Stimulated activated CD4-positive, alpha-beta T cell treated with anti-CD3 and anti-CD28 coated beads, Interleukin-12 subunit alpha, Interleukin-12 subunit beta, amount 100 ng/mL, for 48 hours (primary cell): ENCODE results near the gene RET.

Experiments
- DNase-seq, 3 donors: peaks; one replicate each; pipeline ENCODE4 v3.0.0-alpha.2; 2020; ENCODE audit warnings: low read depth in 2 of 3, low spot score in 1 of 3

The RET gene

GRCh38 chr10:43106256-43107091 lies 29.6 kb downstream of the RET start:
- DNase-seq: no peak

- DNase-seq: no peak
Observed at GRCh38 chr10:43108951-43109350, 32.1 kb downstream of the RET start.

GRCh38 chr10:43109671-43110249 lies 32.9 kb downstream of the RET start:
- no peak for DNase-seq

GRCh38 chr10:43110338-43111071 lies 33.6 kb downstream of the RET start:
- DNase-seq: no peak

- DNase-seq: no peak
Observed at GRCh38 chr10:43111101-43111500, 34.2 kb downstream of the RET start.

GRCh38 chr10:43111921-43112607 lies 35.2 kb downstream of the RET start:
- DNase-seq: no peak

DNA sequence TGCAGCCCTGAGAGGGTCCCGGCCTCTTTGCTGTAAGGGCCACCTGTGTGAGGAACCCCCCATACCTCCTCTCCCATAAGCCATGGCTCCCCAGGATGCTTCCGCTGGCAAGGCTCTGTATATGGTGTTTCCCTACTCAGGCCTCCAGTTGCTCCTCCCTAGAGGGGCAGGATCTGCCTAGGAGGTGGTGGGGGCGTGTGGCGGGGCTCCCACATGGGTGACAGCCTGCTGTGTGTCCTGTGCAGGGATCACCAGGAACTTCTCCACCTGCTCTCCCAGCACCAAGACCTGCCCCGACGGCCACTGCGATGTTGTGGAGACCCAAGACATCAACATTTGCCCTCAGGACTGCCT lies 35.7 kb downstream of the RET start:
- DNase-seq: no peak

DNA sequence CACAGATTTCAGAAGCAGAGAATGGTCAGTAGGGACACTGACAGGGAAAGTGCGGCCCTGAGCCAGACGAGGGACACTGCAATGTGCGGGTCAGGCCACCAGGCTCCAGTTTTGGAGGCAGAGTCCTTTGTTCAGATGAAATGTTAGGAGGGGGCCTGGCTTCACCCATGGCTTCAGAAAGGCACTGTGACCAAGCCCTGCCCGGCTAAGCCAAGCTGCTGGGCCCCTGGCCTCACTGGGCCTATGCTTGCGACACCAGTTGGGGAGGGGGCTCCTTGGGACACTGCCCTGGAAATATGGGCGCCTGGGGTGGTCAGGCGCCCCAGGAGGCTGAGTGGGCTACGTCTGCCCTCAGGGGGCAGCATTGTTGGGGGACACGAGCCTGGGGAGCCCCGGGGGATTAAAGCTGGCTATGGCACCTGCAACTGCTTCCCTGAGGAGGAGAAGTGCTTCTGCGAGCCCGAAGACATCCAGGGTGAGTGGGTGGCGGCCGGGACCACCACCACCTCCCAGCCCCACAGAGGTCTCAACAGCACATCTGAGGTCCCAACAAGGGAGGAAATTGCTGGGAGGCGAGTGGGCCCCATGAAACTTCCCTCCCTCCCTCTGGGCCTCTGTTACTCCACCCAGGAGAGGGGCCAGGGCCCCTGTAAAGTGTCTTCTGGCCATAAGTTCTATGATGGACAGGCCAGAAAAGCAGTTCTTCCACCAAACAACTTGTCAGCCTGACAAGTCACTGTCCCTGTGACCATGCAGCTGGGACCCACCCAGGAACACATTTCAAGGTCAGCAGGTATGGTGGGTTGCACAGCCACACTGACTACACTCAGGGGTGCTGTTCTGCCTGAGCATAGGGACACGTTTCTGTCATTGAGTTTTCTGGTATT lies 36.6 kb downstream of the RET start:
- no peak for DNase-seq

- DNase-seq: no peak
Observed at GRCh38 chr10:43114088-43114742, 37.3 kb downstream of the RET start.

DNA sequence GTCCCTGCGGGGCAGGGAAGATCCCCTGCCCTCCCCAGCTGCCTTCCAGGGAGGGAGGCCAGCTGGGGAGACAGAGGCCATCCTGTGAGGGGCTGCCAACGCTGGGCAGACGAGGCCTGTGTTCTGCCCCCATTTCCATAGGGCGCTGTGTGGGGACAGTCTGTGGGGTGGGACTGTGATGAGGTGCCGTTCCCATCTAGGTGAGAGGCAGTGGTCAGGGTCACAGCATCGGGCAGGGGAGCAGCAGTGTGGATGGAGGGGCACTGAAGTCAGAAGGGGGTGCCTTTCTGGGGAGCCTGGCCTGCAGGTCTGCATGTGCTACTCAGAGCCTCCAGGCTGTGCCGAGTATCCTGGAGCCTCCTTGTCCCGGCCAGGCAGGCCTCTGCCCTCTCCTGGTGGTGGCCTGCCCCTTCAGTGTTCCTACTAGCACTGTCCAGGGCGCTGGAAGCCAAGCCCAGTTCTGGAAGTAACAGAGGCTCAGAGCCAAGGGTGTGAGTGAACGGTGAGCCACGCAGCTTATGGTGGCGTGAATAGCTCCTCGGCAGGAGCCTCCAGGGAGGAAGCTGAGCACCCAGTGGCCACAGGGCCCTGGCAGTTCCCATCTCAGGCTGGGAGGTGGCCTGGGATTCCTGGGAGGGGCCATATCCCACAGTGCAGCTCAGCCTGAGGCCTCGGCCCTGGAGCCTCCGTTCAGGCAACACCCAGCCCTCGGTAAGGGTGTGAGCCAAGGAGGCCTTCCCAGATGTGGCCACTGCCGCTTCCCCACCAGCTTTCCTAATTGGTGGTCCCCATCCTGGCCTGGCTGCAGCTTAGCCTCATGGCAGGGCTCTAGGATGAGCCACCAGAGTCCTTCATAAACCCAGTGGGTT lies 38.1 kb downstream of the RET start:
- DNase-seq: no peak

DNA sequence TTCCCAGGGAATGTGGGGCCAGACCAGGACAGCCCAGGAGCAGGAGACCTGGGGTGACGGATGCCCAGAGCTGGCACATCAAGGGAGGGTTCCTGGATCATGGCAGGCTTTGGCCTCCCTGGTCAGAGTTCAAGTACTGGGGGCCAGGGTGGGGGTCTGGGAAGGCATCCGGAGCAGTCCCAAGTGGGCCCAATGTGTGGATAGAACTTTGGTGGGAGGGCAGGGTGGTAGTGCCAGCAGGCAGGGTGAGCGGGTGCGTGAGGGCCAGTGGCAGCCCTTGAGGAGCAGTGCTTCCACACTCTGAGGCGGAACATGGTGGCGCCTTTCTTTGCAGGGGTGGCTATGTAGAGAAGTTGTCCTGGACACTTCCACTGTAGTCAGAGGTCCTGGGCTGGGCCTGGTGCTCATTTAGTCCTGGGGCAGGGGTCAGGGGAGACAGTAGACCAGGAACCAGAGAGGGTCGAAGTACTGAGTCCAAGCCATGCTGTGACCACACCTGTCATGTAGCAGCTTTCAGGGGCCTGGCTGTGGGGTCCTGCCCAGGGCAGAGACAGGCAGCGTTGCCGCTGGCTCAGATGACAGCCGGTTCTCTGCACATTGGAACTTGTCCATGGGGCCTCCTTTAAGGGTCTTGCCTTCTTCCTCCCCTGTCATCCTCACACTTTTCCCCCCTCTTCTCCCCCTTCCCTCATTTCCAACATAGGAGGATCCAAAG lies 39.2 kb downstream of the RET start:
- DNase-seq: no peak

DNA sequence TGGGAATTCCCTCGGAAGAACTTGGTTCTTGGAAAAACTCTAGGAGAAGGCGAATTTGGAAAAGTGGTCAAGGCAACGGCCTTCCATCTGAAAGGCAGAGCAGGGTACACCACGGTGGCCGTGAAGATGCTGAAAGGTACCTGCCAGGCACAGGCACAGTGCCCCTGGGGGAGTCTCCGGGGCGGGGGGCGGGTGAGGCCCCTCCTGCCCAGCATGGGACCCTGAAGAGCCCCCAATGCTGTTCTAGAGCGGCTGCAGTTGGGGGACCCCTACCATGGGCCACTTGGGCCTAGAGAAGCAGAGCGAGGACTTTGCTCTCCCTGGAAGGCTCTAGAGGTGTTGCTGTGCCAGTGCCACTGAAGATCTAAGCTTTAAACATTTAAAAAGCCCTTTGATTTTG lies 39.7 kb downstream of the RET start:
- DNase-seq: no peak

DNA sequence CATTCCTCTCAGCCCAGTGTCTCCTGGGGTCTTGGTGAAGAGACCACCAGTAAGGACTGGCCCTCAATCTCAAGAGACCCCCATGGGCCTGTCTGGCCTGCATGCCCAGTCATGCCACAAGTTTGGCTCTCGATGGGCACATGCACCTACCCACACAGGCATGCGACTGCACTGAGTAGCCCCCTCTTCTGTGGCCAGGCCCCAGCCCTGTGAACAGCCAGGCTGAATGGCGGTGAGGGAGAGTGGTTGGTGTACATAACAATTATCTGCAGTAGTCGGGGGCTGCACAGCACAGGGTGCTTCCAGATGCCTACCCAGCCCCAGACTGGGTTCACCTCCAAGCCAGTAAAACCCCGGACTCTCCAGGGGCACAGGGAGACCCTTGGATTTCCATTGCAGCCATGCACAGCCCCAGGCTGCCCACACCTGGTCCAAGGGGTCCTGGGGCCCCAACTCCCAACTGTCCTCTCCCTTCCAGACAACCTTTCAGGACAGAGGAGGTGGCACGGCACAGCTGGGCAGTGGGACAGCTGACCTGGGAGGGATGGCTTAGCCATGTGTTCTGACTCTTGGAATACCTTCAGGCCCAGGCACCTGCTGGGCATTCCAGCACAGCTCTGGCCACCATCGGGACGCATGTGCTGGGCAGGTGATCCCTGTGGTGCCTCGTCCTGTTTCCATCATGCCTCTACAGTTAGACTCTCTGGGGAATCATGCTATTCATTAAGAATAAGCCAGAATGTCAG lies 40.3 kb downstream of the RET start:
- DNase-seq: no peak

DNA sequence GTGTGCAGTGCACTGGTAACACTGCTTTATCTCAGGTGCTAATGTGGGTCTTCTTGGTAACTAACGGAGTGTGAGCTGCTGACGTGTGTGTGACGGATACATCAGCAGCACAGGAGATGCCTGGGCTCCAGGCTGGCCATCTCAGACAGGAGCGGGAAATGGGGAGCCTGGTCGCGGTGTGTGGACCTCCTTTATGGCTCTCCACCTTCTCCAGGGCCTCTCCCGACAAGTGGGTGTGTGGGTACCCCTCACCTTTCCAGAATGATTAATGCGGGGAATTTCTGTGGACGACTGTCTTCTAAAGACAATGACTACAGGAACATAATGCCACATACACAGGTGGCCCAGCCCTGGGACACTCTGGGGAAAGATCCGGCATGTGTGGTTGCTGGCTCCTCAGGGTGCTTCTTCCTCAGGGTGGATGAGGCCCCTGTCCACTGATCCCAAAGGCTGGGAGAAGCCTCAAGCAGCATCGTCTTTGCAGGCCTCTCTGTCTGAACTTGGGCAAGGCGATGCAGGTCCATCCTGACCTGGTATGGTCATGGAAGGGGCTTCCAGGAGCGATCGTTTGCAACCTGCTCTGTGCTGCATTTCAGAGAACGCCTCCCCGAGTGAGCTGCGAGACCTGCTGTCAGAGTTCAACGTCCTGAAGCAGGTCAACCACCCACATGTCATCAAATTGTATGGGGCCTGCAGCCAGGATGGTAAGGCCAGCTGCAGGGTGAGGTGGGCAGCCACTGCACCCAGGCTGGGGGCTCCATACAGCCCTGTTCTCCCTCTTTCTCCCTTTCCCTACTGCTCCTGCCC lies 41.1 kb downstream of the RET start:
- no peak for DNase-seq

DNA sequence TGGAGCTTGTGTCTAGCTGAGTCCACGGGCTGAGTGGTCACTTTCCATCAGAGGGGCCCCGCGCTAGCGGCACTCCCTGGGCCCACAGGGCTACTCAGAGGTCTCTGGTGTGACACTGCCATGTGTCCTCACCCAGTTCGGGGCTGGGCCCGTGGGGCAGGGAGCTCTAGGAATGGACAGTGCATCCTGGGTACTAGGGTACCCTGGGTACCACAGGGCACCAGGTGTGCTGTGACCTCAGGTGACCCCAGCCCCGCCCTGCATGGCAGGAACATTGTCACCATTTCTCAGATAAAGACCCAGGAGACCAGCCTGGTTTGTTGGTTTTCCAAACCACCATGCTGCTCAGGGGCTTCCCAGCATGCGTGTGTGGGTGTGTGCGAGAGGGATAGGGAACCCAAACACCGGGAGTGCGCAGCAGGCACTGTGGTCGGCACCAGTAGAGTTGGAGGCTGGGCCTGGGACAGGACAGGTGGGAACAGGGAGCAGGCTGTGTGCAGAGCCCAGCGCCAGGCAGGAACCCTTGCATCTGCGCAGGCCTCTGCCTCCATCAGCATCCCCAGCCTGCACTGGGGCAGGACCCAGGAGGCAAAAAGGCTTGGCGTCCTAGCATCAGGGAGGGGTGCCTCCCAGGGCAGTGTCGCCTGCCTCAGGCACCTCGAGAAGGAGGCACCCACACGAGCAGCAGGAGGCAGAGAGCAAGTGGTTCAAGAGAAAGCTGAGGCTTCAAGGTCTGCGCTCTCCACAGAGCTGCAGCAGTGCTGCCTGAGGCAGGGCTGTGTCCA lies 42.0 kb downstream of the RET start:
- no peak for DNase-seq

GRCh38 chr10:43119416-43120115 lies 42.7 kb downstream of the RET start:
- no peak for DNase-seq
